PFSK-1 (cell line): Measurements from ENCODE around the gene ATP4A.

Experiments
- POLR2AphosphoS5 ChIP-seq: IDR thresholded peaks from 2 replicates; pipeline ENCODE4 v1.6.1; 2012; ENCODE audit warnings: low read depth, mild to moderate bottlenecking, control low read depth, low read length, moderate library complexity
- SIN3A ChIP-seq: IDR thresholded peaks from 2 replicates; pipeline ENCODE4 v1.6.1; 2012; ENCODE audit warnings: mild to moderate bottlenecking, low read length, moderate library complexity, borderline replicate concordance; ENCODE audit not compliant: insufficient read depth

DNA sequence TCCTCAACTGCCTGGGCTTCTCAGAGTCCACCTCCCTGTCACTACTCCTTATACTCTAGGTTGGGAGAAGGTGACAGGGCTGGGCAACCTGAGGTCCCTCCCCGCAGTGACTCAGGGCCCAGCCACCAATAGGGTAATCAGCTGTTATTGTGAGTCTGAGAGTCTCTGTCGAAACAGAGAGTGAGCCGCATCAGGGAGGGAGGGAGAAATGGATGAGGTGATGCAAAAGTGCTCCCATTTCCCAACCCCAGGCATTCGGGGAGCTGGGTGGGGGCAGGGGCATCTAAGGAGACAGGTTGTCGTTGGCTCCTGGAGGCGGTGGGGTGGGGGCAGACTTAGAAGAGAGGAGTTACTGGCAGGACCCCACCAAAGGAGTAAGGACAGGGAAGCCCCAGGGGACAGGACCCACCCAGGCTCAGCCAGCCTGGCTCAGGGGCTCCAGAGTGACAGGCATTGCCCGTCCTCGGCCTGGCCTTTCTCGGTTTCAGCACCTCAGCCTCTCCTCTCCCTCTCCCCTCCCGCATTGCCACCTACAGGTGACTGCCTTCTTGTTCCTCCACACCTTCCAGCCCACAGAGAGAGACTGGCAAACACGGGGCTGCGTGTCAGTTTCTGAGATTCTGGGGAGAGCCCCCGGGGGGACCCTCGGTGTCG is 49.7 kb downstream of the ATP4A start, which contains the start of gene DMKN:
- TF ChIP-seq SIN3A (no peak), POLR2AphosphoS5 (no peak)
